Chondrocyte (in vitro differentiated cells): ENCODE data around the gene GALR2. TPM values are rescaled to one million over a fixed set of nuclear protein-coding genes. Genes with fewer than 3 reads are reported as not detected.

Source experiments
- DNase-seq: peaks from one replicate; pipeline ENCODE4 v3.0.0; 2021; ENCODE audit warnings: mixed read lengths, low spot score
- H3K27ac Mint-ChIP-seq: one replicate; pipeline ENCODE4 v1.8.0; 2021; ENCODE audit warnings: mild to moderate bottlenecking, moderate library complexity, mixed read lengths; ENCODE audit not compliant: unreplicated experiment
- H3K27me3 Mint-ChIP-seq: 2 replicates; pipeline ENCODE4 v1.8.0; 2021; ENCODE audit warnings: low read depth, mixed read lengths
- H3K36me3 Mint-ChIP-seq: 2 replicates; pipeline ENCODE4 v1.8.0; 2021; ENCODE audit warnings: low read depth, mixed read lengths
- H3K4me1 Mint-ChIP-seq: 2 replicates; pipeline ENCODE4 v1.8.0; 2021; ENCODE audit warnings: low read depth, mild to moderate bottlenecking, mixed read lengths
- H3K4me3 Mint-ChIP-seq: one replicate; pipeline ENCODE4 v1.8.0; 2021; ENCODE audit warnings: mild to moderate bottlenecking, moderate library complexity, mixed read lengths; ENCODE audit not compliant: unreplicated experiment
- H3K9me3 Mint-ChIP-seq: 2 replicates; pipeline ENCODE4 v1.8.0; 2021; ENCODE audit warnings: low read depth, mixed read lengths
- microRNA-seq: library from miRNA; unstranded; fragments of <30 nt; microRNA quantifications from one replicate; pipeline ENCODE4 v1.2.0, GENCODE V29; 2020; ENCODE audit warnings: borderline number of aligned reads
- total RNA-seq: library from RNA; stranded (reverse); gene quantifications from 3 replicates; pipeline ENCODE4 v1.2.1, GENCODE V29; 2021
- TF ChIP-seq, protein P1 (sequence below): fragments of 200-600 bp; sonication (generic); IDR thresholded peaks from 2 replicates; pipeline ENCODE4 v1.5.0; 2021; ENCODE audit warnings: antibody characterized with exemption, mild to moderate bottlenecking, moderate library complexity

GALR2 gene
- total RNA-seq, 1 donor from 2014 or later = not detected

GRCh38 chr17:76124582-76125390 lies 50.2 kb downstream of the GALR2 start:
- no peaks in the 10 kb centered on the region for H3K4me1 Mint-ChIP-seq
- DNase-seq = no peak
- H3K27ac Mint-ChIP-seq = no peak overlapping the region

GRCh38 chr17:76125391-76125675 lies 50.8 kb downstream of the GALR2 start:
- Mint-ChIP-seq H3K4me1 (no peaks in the 10 kb centered on the region), H3K27me3 (peaks cover 6% of the 10 kb centered on the region), H3K27ac (no peak overlapping the region), H3K4me3 (no peak overlapping the region), H3K9me3 (no peaks in the 10 kb centered on the region), H3K36me3 (no peaks in the 10 kb centered on the region)
- TF ChIP-seq, protein P1, sequence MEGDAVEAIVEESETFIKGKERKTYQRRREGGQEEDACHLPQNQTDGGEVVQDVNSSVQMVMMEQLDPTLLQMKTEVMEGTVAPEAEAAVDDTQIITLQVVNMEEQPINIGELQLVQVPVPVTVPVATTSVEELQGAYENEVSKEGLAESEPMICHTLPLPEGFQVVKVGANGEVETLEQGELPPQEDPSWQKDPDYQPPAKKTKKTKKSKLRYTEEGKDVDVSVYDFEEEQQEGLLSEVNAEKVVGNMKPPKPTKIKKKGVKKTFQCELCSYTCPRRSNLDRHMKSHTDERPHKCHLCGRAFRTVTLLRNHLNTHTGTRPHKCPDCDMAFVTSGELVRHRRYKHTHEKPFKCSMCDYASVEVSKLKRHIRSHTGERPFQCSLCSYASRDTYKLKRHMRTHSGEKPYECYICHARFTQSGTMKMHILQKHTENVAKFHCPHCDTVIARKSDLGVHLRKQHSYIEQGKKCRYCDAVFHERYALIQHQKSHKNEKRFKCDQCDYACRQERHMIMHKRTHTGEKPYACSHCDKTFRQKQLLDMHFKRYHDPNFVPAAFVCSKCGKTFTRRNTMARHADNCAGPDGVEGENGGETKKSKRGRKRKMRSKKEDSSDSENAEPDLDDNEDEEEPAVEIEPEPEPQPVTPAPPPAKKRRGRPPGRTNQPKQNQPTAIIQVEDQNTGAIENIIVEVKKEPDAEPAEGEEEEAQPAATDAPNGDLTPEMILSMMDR = no peak
- DNase-seq = no peak

More at GRCh38 chr17:76124582-76125390, 50.2 kb downstream of the GALR2 start:
- no peaks in the 10 kb centered on the region for H3K36me3 Mint-ChIP-seq
- H3K27me3 Mint-ChIP-seq = peaks cover 8% of the 10 kb centered on the region
- no peak overlapping the region for H3K4me3 Mint-ChIP-seq
- no peaks in the 10 kb centered on the region for H3K9me3 Mint-ChIP-seq
- TF ChIP-seq, protein P1 = peak; percentile 25

- Mint-ChIP-seq H3K4me1 (no peaks in the 10 kb centered on the region), H3K27ac (no peak overlapping the region), H3K9me3 (no peaks in the 10 kb centered on the region), H3K27me3 (peaks cover 5% of the 10 kb centered on the region), H3K4me3 (no peak overlapping the region), H3K36me3 (no peaks in the 10 kb centered on the region)
- TF ChIP-seq, protein P1 = no peak
- no peak for DNase-seq
Measured at GRCh38 chr17:76125922-76126321, 51.3 kb downstream of the GALR2 start.

Small RNA genes lying within 50 kb of the gene (microRNA-seq; reads per million reads assigned to microRNA genes)
- gene MIR6868 = 1.7 reads per million

Other genes starting within 250 kb of the GALR2 start
- 1.1 to 3.1 TPM (median 1.5 TPM) in 3 replicates for gene UNC13D, start 230.4 kb upstream of the GALR2 start, total RNA-seq
- gene WBP2, start 219.4 kb upstream of the GALR2 start, total RNA-seq = 45.0 to 62.5 TPM (median 56.5 TPM) in 3 replicates
- gene TRIM47, start 196.2 kb upstream of the GALR2 start, total RNA-seq = 33.9 to 50.6 TPM (median 46.3 TPM) in 3 replicates
- 25.2 to 27.1 TPM (median 27.0 TPM) in 3 replicates for gene TRIM65, start 177.8 kb upstream of the GALR2 start, total RNA-seq
- gene MRPL38, start 169.9 kb upstream of the GALR2 start, total RNA-seq = 47.4 to 53.3 TPM (median 49.8 TPM) in 3 replicates
- 6.7 to 19.8 TPM (median 7.5 TPM) in 3 replicates for gene FBF1, start 133.7 kb upstream of the GALR2 start, total RNA-seq
- 50.2 to 63.3 TPM (median 52.3 TPM) in 3 replicates for gene ACOX1, start 95.6 kb upstream of the GALR2 start, total RNA-seq
- gene TEN1, start 95.5 kb upstream of the GALR2 start, total RNA-seq = 17.1 to 22.2 TPM (median 21.8 TPM) in 3 replicates
- 6.3 to 7.1 TPM (median 6.7 TPM) in 3 replicates for gene CDK3, start 73.9 kb upstream of the GALR2 start, total RNA-seq
- gene EVPL, start 47.5 kb upstream of the GALR2 start, total RNA-seq = not detected in 3 replicates
- 62.1 to 77.6 TPM (median 63.0 TPM) in 3 replicates for gene SRP68, start 2.3 kb upstream of the GALR2 start, total RNA-seq
- not detected in 3 replicates for gene ZACN, start 4.4 kb downstream of the GALR2 start, total RNA-seq
- 129 to 180 TPM (median 131 TPM) in 3 replicates for gene EXOC7, start 29.0 kb downstream of the GALR2 start, total RNA-seq
- 0.12 TPM in 1 of 3 replicates, not detected in the others for gene FOXJ1, start 66.5 kb downstream of the GALR2 start, total RNA-seq
- gene RNF157, start 165.7 kb downstream of the GALR2 start, total RNA-seq = 1.1 to 1.5 TPM (median 1.4 TPM) in 3 replicates
- 6.7 to 14.1 TPM (median 13.2 TPM) in 3 replicates for gene UBALD2, start 190.6 kb downstream of the GALR2 start, total RNA-seq
- gene QRICH2, start 233.5 kb downstream of the GALR2 start, total RNA-seq = 4.7 to 5.2 TPM (median 5.0 TPM) in 3 replicates